Nephron progenitor cell (in vitro differentiated cells): ENCODE data around the gene COL4A2.
"Not testable (repeated sequence)": the region's sequence is repeated elsewhere in the genome, so short reads cannot be mapped to it uniquely, and the experiment has no call there.

Source experiments
- DNase-seq: peaks from one replicate; pipeline ENCODE4 v3.0.0; 2021
- H3K27ac Mint-ChIP-seq: 2 replicates; pipeline ENCODE4 v1.8.0; 2021; ENCODE audit warnings: mild to moderate bottlenecking, moderate library complexity, mixed read lengths
- H3K27me3 Mint-ChIP-seq: 2 replicates; pipeline ENCODE4 v1.8.0; 2021; ENCODE audit warnings: mild to moderate bottlenecking, low read depth, mixed read lengths; ENCODE audit not compliant: poor library complexity
- H3K36me3 Mint-ChIP-seq: 2 replicates; pipeline ENCODE4 v1.8.0; 2021; ENCODE audit warnings: low read depth, mixed read lengths
- H3K4me1 Mint-ChIP-seq: 2 replicates; pipeline ENCODE4 v1.8.0; 2021; ENCODE audit warnings: mixed read lengths
- H3K4me3 Mint-ChIP-seq: 2 replicates; pipeline ENCODE4 v1.8.0; 2021; ENCODE audit warnings: mild to moderate bottlenecking, moderate library complexity, mixed read lengths
- H3K9me3 Mint-ChIP-seq: 2 replicates; pipeline ENCODE4 v1.8.0; 2021; ENCODE audit warnings: mild to moderate bottlenecking, moderate library complexity, mixed read lengths
- CTCF ChIP-seq: fragments of 200-600 bp; sonication (generic); IDR thresholded peaks from 2 replicates; pipeline ENCODE4 v1.5.0; 2021; ENCODE audit warnings: antibody characterized with exemption

The COL4A2 gene

GRCh38 chr13:110311443-110312338, 4.6 kb downstream of the COL4A2 start:
- no peak for DNase-seq
- H3K4me1 Mint-ChIP-seq: peaks cover 70% of the 10 kb centered on the region
- peak overlapping the region; percentile 20 for H3K27ac Mint-ChIP-seq
- peaks cover 23% of the 10 kb centered on the region for H3K36me3 Mint-ChIP-seq
- no peaks in the 10 kb centered on the region for H3K9me3 Mint-ChIP-seq
- no peak for TF ChIP-seq CTCF
- peaks cover 12% of the 10 kb centered on the region for H3K27me3 Mint-ChIP-seq
- no peak overlapping the region for H3K4me3 Mint-ChIP-seq

- H3K4me1 Mint-ChIP-seq: peaks cover 76% of the 10 kb centered on the region
- DNase-seq: no peak
- H3K36me3 Mint-ChIP-seq: peaks cover 31% of the 10 kb centered on the region
- peak overlapping the region; percentile 20 for H3K27ac Mint-ChIP-seq
- TF ChIP-seq CTCF: no peak
- peaks cover 12% of the 10 kb centered on the region for H3K27me3 Mint-ChIP-seq
- H3K4me3 Mint-ChIP-seq: peak overlapping the region; percentile 3
- H3K9me3 Mint-ChIP-seq: no peaks in the 10 kb centered on the region
These were observed 5.4 kb downstream of the COL4A2 start for GRCh38 chr13:110312339-110313031.

- H3K9me3 Mint-ChIP-seq, DNase-seq, H3K27me3 Mint-ChIP-seq, H3K27ac Mint-ChIP-seq, H3K4me3 Mint-ChIP-seq: not testable (repeated sequence)
- H3K4me1 Mint-ChIP-seq: peaks cover 77% of the 10 kb centered on the region
- H3K36me3 Mint-ChIP-seq: peaks cover 38% of the 10 kb centered on the region
These were observed 6.2 kb downstream of the COL4A2 start for GRCh38 chr13:110313261-110313660.

GRCh38 chr13:110313733-110314132, 6.6 kb downstream of the COL4A2 start:
- H3K27ac Mint-ChIP-seq: peak overlapping the region; percentile 81
- DNase-seq, H3K4me3 Mint-ChIP-seq, H3K9me3 Mint-ChIP-seq, H3K27me3 Mint-ChIP-seq: not testable (repeated sequence)
- peaks cover 39% of the 10 kb centered on the region for H3K36me3 Mint-ChIP-seq
- peaks cover 75% of the 10 kb centered on the region for H3K4me1 Mint-ChIP-seq

- Mint-ChIP-seq H3K27me3 (peaks cover 7% of the 10 kb centered on the region), H3K27ac (no peak overlapping the region), H3K36me3 (peaks cover 39% of the 10 kb centered on the region), H3K4me3 (no peak overlapping the region), H3K9me3 (no peaks in the 10 kb centered on the region), H3K4me1 (peaks cover 77% of the 10 kb centered on the region)
- DNase-seq: no peak
- TF ChIP-seq CTCF: no peak
These were observed 7.6 kb downstream of the COL4A2 start for GRCh38 chr13:110314516-110315245.

GRCh38 chr13:110316196-110316595, 9.1 kb downstream of the COL4A2 start:
- Mint-ChIP-seq H3K4me3 (no peak overlapping the region), H3K9me3 (no peaks in the 10 kb centered on the region), H3K36me3 (peaks cover 35% of the 10 kb centered on the region), H3K27ac (no peak overlapping the region), H3K4me1 (peaks cover 77% of the 10 kb centered on the region), H3K27me3 (peaks cover 4% of the 10 kb centered on the region)
- DNase-seq: no peak
- TF ChIP-seq CTCF: no peak
